Mesenchymal stem cell (in vitro differentiated cells and primary cell): ENCODE results near the gene ARRB1.
A peak's percentile ranks its signal among the peaks of the same experiment; 100 is the strongest.

Source experiments
- DNase-seq: peaks from one replicate; pipeline ENCODE4 v3.0.0-alpha.2; 2013
- H2AFZ ChIP-seq: one replicate; pipeline ENCODE4 v1.6.1; 2013; ENCODE audit warnings: low read depth, mild to moderate bottlenecking, control low read depth, inconsistent platforms, low read length, moderate library complexity
- H2AK5ac ChIP-seq: 2 replicates; pipeline ENCODE4 v1.6.1; 2013; ENCODE audit warnings: low read length, moderate library complexity, mild to moderate bottlenecking, inconsistent platforms; ENCODE audit not compliant: severe bottlenecking
- H2BK120ac ChIP-seq: one replicate; pipeline ENCODE4 v1.6.1; 2013; ENCODE audit warnings: low read depth, mild to moderate bottlenecking, inconsistent platforms, low read length, moderate library complexity
- H2BK12ac ChIP-seq, 2 experiments: one replicate each; pipeline ENCODE4 v1.6.1; 2013; ENCODE audit warnings: inconsistent platforms in 2 of 2, low read length in 2 of 2, mild to moderate bottlenecking in 2 of 2, moderate library complexity in 2 of 2, control low read depth in 1 of 2
- H2BK15ac ChIP-seq: one replicate; pipeline ENCODE4 v1.6.1; 2013; ENCODE audit warnings: mild to moderate bottlenecking, low read depth, inconsistent platforms; ENCODE audit not compliant: poor library complexity, severe bottlenecking
- H2BK5ac ChIP-seq: 2 replicates; pipeline ENCODE4 v1.6.1; 2013; ENCODE audit warnings: low read depth, mild to moderate bottlenecking, low read length, control low read depth, inconsistent platforms; ENCODE audit not compliant: poor library complexity, severe bottlenecking
- H3K14ac ChIP-seq, 2 experiments: one replicate each; pipeline ENCODE4 v1.6.1; 2013; ENCODE audit warnings: inconsistent platforms in 2 of 2, low read length in 2 of 2, control low read depth in 1 of 2, mild to moderate bottlenecking in 1 of 2, moderate library complexity in 1 of 2
- H3K18ac ChIP-seq, 2 experiments: one replicate each; pipeline ENCODE4 v1.6.1; 2013; ENCODE audit warnings: inconsistent platforms in 2 of 2, low read length in 2 of 2, control low read depth in 1 of 2, low read depth in 1 of 2, mild to moderate bottlenecking in 1 of 2
- H3K23ac ChIP-seq, 2 experiments: one replicate each; pipeline ENCODE4 v1.6.1; 2013; ENCODE audit warnings: inconsistent platforms in 2 of 2, low read length in 2 of 2, mild to moderate bottlenecking in 2 of 2, moderate library complexity in 2 of 2, control low read depth in 1 of 2
- H3K27ac ChIP-seq: 2 replicates; pipeline ENCODE4 v1.5.1; 2013; ENCODE audit warnings: mild to moderate bottlenecking, moderate library complexity, low read length, control low read depth, inconsistent platforms; ENCODE audit not compliant: poor library complexity, severe bottlenecking
- H3K27me3 ChIP-seq, 2 experiments: 2 replicates each; pipeline versions ENCODE4 v1.6.1 to v1.7.0; 2013; ENCODE audit warnings: low read length in 2 of 2, mild to moderate bottlenecking in 2 of 2, moderate library complexity in 2 of 2, control low read depth in 1 of 2, inconsistent platforms in 1 of 2; ENCODE audit not compliant: control insufficient read depth in 1 of 2, insufficient read depth in 1 of 2
- H3K36me3 ChIP-seq, 2 experiments: 2 replicates each; pipeline versions ENCODE4 v1.6.1 to v1.7.0; 2013; ENCODE audit warnings: low read length in 2 of 2, control low read depth in 1 of 2, inconsistent platforms in 1 of 2, low read depth in 1 of 2, mild to moderate bottlenecking in 1 of 2; ENCODE audit not compliant: insufficient read depth in 2 of 2, control insufficient read depth in 1 of 2
- H3K4ac ChIP-seq, 2 experiments: one replicate each; pipeline ENCODE4 v1.6.1; 2013; ENCODE audit warnings: inconsistent platforms in 2 of 2, low read length in 2 of 2, mild to moderate bottlenecking in 2 of 2, moderate library complexity in 2 of 2, control low read depth in 1 of 2, low read depth in 1 of 2
- H3K4me1 ChIP-seq: 2 replicates; pipeline ENCODE4 v1.6.1; 2013; ENCODE audit warnings: low read depth, low read length, control low read depth; ENCODE audit not compliant: control insufficient read depth, insufficient read depth
- H3K4me2 ChIP-seq: 2 replicates; pipeline ENCODE4 v1.6.1; 2013; ENCODE audit warnings: low read length, mild to moderate bottlenecking, inconsistent platforms; ENCODE audit not compliant: poor library complexity, severe bottlenecking
- H3K4me3 ChIP-seq, 2 experiments: 2 replicates each; pipeline versions ENCODE4 v1.5.1 to v1.7.0; 2013; ENCODE audit warnings: low read length in 2 of 2, mild to moderate bottlenecking in 2 of 2, control low read depth in 1 of 2, low read depth in 1 of 2; ENCODE audit not compliant: insufficient read depth in 1 of 2
- H3K79me1 ChIP-seq: replicated peaks from 2 replicates; pipeline ENCODE4 v1.6.1; 2013; ENCODE audit warnings: mild to moderate bottlenecking, control low read depth, low read length, inconsistent platforms; ENCODE audit not compliant: poor library complexity, severe bottlenecking
- H3K9ac ChIP-seq: 2 replicates; pipeline ENCODE4 v1.7.0; 2013; ENCODE audit warnings: mild to moderate bottlenecking, low read length, moderate library complexity
- H3K9me3 ChIP-seq: 2 replicates; pipeline ENCODE4 v1.7.0; 2013; ENCODE audit warnings: mild to moderate bottlenecking, low read length; ENCODE audit not compliant: control insufficient read depth
- H4K8ac ChIP-seq: one replicate; pipeline ENCODE4 v1.6.1; 2013; ENCODE audit warnings: inconsistent platforms, mild to moderate bottlenecking, low read length, moderate library complexity
- H4K91ac ChIP-seq: one replicate; pipeline ENCODE4 v1.6.1; 2013; ENCODE audit warnings: mild to moderate bottlenecking, low read length, inconsistent platforms
- WGBS: methylation state at CpG from one replicate; pipeline ENCODE4 v1.1.7; 2013; ENCODE audit warnings: mixed read lengths; 5-methylcytosine and 5-hydroxymethylcytosine counted together

Gene ARRB1

DNA sequence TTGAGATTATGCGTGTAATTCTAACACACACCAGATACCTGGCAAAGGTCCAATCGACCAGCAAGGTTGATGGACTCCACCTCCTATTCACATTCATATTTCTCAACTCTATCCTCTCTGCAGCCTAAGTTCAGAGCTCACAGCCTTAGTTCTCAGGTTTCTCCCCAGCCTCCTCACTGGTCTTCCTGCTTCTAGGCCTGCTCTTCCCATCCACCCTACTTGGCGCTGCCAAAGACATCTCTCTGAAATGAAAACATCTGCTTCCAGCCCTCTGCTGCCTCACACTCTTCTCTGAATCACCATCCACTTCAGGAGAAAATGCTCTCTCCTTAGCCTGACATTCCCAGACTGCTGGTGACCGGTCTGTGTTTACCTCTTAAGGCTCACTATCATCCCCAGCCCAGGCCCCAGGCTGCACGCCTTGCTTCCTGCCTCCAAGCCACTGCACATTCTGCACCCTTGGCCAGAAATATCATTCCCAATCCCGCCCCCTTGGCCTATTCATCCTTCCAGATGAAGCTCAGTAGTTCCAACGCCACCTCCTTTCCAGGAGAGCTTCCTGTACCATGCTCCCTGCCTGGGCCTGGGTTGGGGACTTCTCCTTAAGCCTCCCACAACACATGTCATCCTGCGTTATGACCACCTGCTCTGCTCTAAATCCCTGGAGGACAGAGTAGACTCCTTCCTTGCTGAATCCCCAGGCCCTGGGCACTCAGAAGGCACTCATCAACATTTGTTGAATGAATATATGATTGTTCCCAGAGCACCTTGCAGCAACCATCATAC lies 3.5 kb downstream of the ARRB1 start:
- WGBS = 17% methylated on average over 8 of the region's 8 CpGs

DNA sequence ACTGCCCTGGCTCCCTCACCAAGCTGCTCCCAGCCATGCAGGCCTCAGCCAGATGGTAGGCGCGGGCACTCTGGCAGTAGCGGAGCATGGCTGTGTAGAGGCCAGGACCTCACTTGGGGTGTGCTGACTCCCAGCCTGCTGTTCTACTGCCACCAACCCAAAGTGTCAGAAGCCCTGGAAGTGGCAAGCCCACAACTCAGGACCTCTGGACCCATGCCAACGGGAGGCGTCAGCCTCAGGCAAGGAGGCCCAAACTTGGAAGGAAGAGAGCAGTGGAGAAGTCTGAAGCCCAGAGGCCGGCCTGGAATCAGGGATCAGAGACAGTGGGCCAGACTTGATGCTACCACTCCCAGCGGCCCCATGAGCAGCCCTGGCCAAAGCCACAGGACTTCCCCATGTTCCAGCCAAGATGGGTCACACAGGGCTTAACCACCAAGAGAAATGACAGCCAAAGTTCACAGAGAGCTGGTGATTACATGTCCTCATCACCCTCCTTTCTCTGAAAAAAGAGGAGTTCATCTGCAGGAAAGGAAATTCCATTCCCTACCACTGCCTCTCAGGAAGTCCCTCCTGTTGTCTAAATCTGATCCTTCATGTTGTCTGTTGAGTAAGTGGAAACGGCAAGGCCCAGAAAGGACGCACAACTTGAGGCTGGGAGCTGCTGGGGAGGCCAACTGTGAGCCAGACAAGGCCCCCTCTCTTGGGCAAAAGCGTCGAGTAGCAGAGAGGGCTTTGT lies 4.4 kb downstream of the ARRB1 start:
- H2AK5ac ChIP-seq = peak overlapping the region; percentile 54
- H4K91ac ChIP-seq = peak overlapping the region; percentile 71
- H3K4me3 ChIP-seq = peak overlapping the region in 1 of 2 experiments; percentile 1
- 70% methylated on average over 10 of the region's 11 CpGs for WGBS
- H3K9ac ChIP-seq = peak overlapping the region; percentile 21
- H3K18ac ChIP-seq = peak overlapping the region; percentile 94 to 96
- no peak overlapping the region for H2AFZ ChIP-seq
- peaks cover 26% of the 10 kb centered on the region for H3K79me1 ChIP-seq
- H2BK120ac ChIP-seq = peak overlapping the region; percentile 24
- H3K23ac ChIP-seq = peak overlapping the region in 1 of 2 experiments; percentile 78
- peaks cover 57% of the 10 kb centered on the region for H3K4me1 ChIP-seq
- H3K4ac ChIP-seq = peak overlapping the region; percentile 39 to 92
- peak overlapping the region; percentile 29 to 97 for H2BK12ac ChIP-seq
- no peaks in the 10 kb centered on the region for H3K27me3 ChIP-seq
- DNase-seq = peak; percentile 66
- peak overlapping the region; percentile 21 to 93 for H3K14ac ChIP-seq
- peak overlapping the region; percentile 46 for H3K27ac ChIP-seq
- peak overlapping the region; percentile 80 for H4K8ac ChIP-seq
- peak overlapping the region; percentile 37 for H2BK15ac ChIP-seq
- H3K36me3 ChIP-seq = peaks cover 0 to 11% of the 10 kb centered on the region in 2 experiments
- no peak overlapping the region for H3K4me2 ChIP-seq
- no peaks in the 10 kb centered on the region for H3K9me3 ChIP-seq
- no peak overlapping the region for H2BK5ac ChIP-seq

More for the DNA sequence above, 3.5 kb downstream of the ARRB1 start:
- Histone ChIP-seq H2AK5ac (no peak overlapping the region), H2BK120ac (no peak overlapping the region), H4K8ac (peak overlapping the region; percentile 59), H3K27me3 (no peaks in the 10 kb centered on the region), H3K23ac (no peak overlapping the region), H3K79me1 (peaks cover 26% of the 10 kb centered on the region), H2BK15ac (no peak overlapping the region), H3K27ac (peak overlapping the region; percentile 46), H3K4me1 (peaks cover 54% of the 10 kb centered on the region), H3K4ac (peak overlapping the region; percentile 39 to 60), H3K14ac (no peak overlapping the region), H3K18ac (peak overlapping the region; percentile 88 to 94), H3K9ac (peak overlapping the region; percentile 36), H3K4me2 (no peak overlapping the region), H2BK5ac (no peak overlapping the region), H3K4me3 (no peak overlapping the region), H3K36me3 (peaks cover 0 to 11% of the 10 kb centered on the region in 2 experiments), H2BK12ac (peak overlapping the region; percentile 75 to 85), H4K91ac (peak overlapping the region; percentile 52), H3K9me3 (no peaks in the 10 kb centered on the region), H2AFZ (no peak overlapping the region)
- peak; percentile 98 for DNase-seq

DNA sequence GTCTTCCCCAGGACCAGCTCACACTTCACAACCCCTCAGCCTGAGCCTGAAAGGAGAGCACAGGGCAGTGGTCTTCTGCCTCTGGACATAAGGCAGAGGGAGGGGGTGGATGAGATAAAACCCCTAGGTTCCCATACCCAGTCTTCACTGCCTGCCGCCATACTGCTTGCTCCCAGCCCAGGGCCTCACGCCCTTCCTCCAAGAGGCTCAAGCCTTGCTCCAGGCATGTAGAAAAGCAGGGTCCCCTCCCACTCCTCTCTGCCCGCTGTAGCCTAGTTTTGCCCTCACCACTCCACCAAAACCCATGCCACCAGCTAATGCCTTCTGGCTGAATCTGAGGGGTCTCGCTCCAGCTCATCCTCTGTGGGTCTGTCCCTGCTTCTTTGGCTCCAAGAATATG lies 5.2 kb downstream of the ARRB1 start:
- H2BK120ac ChIP-seq = peak overlapping the region; percentile 57
- H3K23ac ChIP-seq = peak overlapping the region in 1 of 2 experiments; percentile 64
- peak overlapping the region; percentile 69 to 97 for H2BK12ac ChIP-seq
- H3K9me3 ChIP-seq = no peaks in the 10 kb centered on the region
- peak overlapping the region; percentile 69 to 92 for H3K4ac ChIP-seq
- peak overlapping the region; percentile 60 for H2BK15ac ChIP-seq
- H3K4me1 ChIP-seq = peaks cover 59% of the 10 kb centered on the region
- H3K79me1 ChIP-seq = peaks cover 26% of the 10 kb centered on the region
- no peak overlapping the region for H3K4me2 ChIP-seq
- no peak overlapping the region for H2AFZ ChIP-seq
- H3K9ac ChIP-seq = no peak overlapping the region
- H3K14ac ChIP-seq = peak overlapping the region in 1 of 2 experiments; percentile 93
- no peak for DNase-seq
- H3K27me3 ChIP-seq = no peaks in the 10 kb centered on the region
- H4K91ac ChIP-seq = peak overlapping the region; percentile 70
- 96% methylated on average over 4 of the region's 4 CpGs for WGBS
- H2BK5ac ChIP-seq = no peak overlapping the region
- peaks cover 0 to 11% of the 10 kb centered on the region in 2 experiments for H3K36me3 ChIP-seq
- no peak overlapping the region for H3K27ac ChIP-seq
- no peak overlapping the region for H2AK5ac ChIP-seq
- no peak overlapping the region for H3K4me3 ChIP-seq
- H4K8ac ChIP-seq = peak overlapping the region; percentile 10
- peak overlapping the region; percentile 90 to 96 for H3K18ac ChIP-seq
